Fibroblast of mammary gland (primary cell): ENCODE measurements around the gene PTOV1.

Experiments used
- DNase-seq: peaks from one replicate; pipeline ENCODE4 v3.0.0-alpha.2; 2010; ENCODE audit warnings: low read depth
- H3K4me3 ChIP-seq: 2 replicates; pipeline ENCODE4 v1.5.1; 2011; ENCODE audit warnings: low read depth, mild to moderate bottlenecking, low read length, moderate library complexity; ENCODE audit not compliant: control insufficient read depth
- TF ChIP-seq, protein P1 (sequence below): conservative IDR thresholded peaks from 2 replicates; pipeline ENCODE4 v1.5.1; 2011; ENCODE audit warnings: low read depth, low read length, inconsistent platforms; ENCODE audit not compliant: control insufficient read depth, insufficient read depth

The PTOV1 gene

DNA sequence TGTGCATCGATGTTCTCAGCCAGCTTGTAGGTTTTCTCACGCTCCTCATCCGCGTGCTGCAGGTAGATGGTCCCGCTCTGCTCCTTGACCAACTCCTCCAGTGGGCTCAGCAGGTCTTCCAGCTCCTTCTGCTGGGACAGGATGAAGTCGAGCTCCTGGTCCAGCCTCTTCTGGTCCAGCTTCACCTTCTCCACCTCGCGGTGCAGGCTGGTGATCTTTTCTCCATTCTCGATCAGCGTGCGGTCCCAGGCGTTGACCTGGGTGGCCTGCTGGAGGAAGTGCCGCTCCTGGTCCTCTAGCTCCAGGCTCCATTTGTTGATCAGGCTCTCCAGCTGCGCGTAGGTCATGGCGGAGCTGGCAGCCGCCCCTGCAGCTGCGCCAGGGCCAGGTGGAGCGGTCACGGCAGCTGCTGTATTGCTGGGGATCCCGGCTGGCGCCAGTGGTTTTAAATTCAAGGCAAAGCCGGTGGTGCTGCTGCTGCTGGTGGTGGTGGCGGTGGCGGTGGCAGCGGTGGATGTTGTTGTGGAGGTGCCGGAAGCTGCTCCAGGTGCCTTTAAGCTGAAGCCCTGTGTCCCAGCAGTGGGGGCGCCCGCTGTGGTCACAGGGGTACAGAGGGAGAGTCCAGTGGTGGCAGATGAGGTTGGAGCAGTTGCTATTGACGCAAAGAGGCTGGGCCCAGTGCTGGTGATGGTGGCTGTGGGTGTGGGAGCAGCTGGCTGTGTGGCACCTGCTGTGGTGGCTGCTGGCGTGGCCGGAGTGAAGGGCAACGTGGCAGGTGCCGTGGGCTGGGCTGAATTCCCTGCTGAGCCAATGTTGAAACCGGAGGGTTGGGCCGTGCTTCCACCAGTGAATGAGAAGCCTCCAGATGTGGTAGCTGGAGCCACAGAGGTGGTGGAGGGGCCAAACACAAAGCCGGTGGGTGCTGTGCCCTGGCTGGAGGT, 57.8 kb downstream of the PTOV1 start:
- TF ChIP-seq, protein P1, sequence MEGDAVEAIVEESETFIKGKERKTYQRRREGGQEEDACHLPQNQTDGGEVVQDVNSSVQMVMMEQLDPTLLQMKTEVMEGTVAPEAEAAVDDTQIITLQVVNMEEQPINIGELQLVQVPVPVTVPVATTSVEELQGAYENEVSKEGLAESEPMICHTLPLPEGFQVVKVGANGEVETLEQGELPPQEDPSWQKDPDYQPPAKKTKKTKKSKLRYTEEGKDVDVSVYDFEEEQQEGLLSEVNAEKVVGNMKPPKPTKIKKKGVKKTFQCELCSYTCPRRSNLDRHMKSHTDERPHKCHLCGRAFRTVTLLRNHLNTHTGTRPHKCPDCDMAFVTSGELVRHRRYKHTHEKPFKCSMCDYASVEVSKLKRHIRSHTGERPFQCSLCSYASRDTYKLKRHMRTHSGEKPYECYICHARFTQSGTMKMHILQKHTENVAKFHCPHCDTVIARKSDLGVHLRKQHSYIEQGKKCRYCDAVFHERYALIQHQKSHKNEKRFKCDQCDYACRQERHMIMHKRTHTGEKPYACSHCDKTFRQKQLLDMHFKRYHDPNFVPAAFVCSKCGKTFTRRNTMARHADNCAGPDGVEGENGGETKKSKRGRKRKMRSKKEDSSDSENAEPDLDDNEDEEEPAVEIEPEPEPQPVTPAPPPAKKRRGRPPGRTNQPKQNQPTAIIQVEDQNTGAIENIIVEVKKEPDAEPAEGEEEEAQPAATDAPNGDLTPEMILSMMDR, result no peak
- DNase-seq, result no peak
- no peak overlapping the region for H3K4me3 ChIP-seq

DNA sequence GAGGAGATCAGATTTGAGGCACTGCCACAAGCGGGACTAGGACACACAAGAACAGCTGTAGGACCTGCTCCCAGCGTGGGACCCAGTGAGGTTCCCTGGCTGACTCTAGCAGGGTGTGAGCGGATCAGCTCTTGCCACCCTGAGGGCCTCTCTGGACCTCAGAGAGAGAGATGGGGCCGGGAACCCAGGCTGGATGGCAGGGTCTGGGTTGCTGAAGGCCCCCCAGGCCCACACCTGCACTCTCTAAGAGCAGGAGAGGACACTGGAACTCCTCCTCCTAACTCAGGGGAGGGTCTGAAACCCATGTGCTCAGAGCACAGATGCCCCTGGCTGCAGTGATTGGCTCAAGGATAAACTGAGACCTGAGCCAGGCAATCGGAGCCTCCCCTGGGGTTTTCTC, 59.2 kb downstream of the PTOV1 start:
- DNase-seq, result no peak
- TF ChIP-seq, protein P1, result no peak
- no peak overlapping the region for H3K4me3 ChIP-seq
